ENCODE measurements around the gene ERG. TPM values are rescaled to one million over a fixed set of nuclear protein-coding genes. Genes with fewer than 3 reads are reported as not detected.

ERG gene
- polyA plus RNA-seq, 1 experiment: not detected

- CTCF ChIA-PET: interaction anchor here (0.7 to 9.4 kb wide), 38 partner anchors 8 to 677 kb away, joined by 3 to 353 read pairs (median 5); partner anchors contain the start of gene KCNJ6
- Histone ChIP-seq H3K4me3 (ENCODE audit: low read depth, low read length) (no peak overlapping the region), H3K27ac (ENCODE audit: low read depth, low read length) (peak overlapping the region; percentile 57), H3K27me3 (ENCODE audit: control insufficient read depth, insufficient read depth, low read length) (no peaks in the 10 kb centered on the region), H3K9me3 (ENCODE audit: control insufficient read depth, insufficient read depth, low read length) (peaks cover 3% of the 10 kb centered on the region; the same call in 1 of the 2 replicates)
- DNase-seq (ENCODE audit: low read depth, low spot score): no peak
- POLR2A ChIA-PET: interaction anchor here (1.4 kb wide), 1 partner anchor 74 kb away, joined by 4 read pairs; no protein-coding TSS in a partner anchor
- TF ChIP-seq, protein P1, sequence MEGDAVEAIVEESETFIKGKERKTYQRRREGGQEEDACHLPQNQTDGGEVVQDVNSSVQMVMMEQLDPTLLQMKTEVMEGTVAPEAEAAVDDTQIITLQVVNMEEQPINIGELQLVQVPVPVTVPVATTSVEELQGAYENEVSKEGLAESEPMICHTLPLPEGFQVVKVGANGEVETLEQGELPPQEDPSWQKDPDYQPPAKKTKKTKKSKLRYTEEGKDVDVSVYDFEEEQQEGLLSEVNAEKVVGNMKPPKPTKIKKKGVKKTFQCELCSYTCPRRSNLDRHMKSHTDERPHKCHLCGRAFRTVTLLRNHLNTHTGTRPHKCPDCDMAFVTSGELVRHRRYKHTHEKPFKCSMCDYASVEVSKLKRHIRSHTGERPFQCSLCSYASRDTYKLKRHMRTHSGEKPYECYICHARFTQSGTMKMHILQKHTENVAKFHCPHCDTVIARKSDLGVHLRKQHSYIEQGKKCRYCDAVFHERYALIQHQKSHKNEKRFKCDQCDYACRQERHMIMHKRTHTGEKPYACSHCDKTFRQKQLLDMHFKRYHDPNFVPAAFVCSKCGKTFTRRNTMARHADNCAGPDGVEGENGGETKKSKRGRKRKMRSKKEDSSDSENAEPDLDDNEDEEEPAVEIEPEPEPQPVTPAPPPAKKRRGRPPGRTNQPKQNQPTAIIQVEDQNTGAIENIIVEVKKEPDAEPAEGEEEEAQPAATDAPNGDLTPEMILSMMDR (IDR thresholded peaks at IDR 0.05; ENCODE audit: low read depth, low read length): no peak
Observed at GRCh38 chr21:38351176-38351959, 146.9 kb downstream of the ERG start.

DNA sequence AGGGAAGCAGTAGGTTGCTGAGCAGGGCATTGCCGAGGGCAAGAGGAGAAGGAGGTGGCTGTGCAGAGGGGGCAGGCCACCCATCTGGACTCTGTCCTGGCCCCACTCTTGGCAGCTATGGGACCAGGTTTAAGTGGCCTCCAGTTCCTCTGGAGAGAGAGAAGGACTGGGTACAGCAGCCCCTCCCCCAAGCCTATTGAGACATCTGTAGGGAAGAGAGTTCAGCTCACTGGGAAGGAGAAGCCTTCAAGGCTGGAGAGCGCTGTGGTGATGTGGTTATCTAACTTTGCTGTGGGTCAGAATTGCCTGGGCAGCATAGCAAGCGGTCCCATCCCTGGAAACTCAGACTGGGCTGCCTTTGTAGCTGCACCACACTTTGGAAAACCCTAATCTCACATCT is 147.6 kb downstream of the ERG start:
- Histone ChIP-seq H3K4me3 (ENCODE audit: low read depth, low read length) (no peak overlapping the region), H3K27me3 (ENCODE audit: control insufficient read depth, insufficient read depth, low read length) (no peaks in the 10 kb centered on the region), H3K27ac (ENCODE audit: low read depth, low read length) (no peak overlapping the region), H3K9me3 (ENCODE audit: control insufficient read depth, insufficient read depth, low read length) (peaks cover 3% of the 10 kb centered on the region; the same call in 1 of the 2 replicates)
- CTCF ChIA-PET: interaction anchor here (1.4 to 9.4 kb wide), 8 partner anchors 45 to 650 kb away, joined by 5 to 353 read pairs (median 23); no protein-coding TSS in a partner anchor
- no peak for DNase-seq (ENCODE audit: low read depth, low spot score)
- POLR2A ChIA-PET: interaction anchor here (1.4 kb wide), 1 partner anchor 73 kb away, joined by 4 read pairs; no protein-coding TSS in a partner anchor
- TF ChIP-seq, protein P1 (IDR thresholded peaks at IDR 0.05; ENCODE audit: low read depth, low read length): no peak

- Histone ChIP-seq H3K9me3 (ENCODE audit: control insufficient read depth, insufficient read depth, low read length) (peaks cover 3% of the 10 kb centered on the region; the same call in 1 of the 2 replicates), H3K27ac (ENCODE audit: low read depth, low read length) (no peak overlapping the region), H3K4me3 (ENCODE audit: low read depth, low read length) (no peak overlapping the region), H3K27me3 (ENCODE audit: control insufficient read depth, insufficient read depth, low read length) (no peaks in the 10 kb centered on the region)
- ChIA-PET POLR2A (interaction anchor here (1.4 kb wide), 1 partner anchor 73 kb away, joined by 4 read pairs; no protein-coding TSS in a partner anchor), CTCF (interaction anchor here (3.3 to 9.4 kb wide), 5 partner anchors 44 to 191 kb away, joined by 13 to 353 read pairs (median 53); no protein-coding TSS in a partner anchor)
- TF ChIP-seq, protein P1 (IDR thresholded peaks at IDR 0.05; ENCODE audit: low read depth, low read length): no peak
- no peak for DNase-seq (ENCODE audit: low read depth, low spot score)
Observed at GRCh38 chr21:38349977-38350376, 148.3 kb downstream of the ERG start.

DNA sequence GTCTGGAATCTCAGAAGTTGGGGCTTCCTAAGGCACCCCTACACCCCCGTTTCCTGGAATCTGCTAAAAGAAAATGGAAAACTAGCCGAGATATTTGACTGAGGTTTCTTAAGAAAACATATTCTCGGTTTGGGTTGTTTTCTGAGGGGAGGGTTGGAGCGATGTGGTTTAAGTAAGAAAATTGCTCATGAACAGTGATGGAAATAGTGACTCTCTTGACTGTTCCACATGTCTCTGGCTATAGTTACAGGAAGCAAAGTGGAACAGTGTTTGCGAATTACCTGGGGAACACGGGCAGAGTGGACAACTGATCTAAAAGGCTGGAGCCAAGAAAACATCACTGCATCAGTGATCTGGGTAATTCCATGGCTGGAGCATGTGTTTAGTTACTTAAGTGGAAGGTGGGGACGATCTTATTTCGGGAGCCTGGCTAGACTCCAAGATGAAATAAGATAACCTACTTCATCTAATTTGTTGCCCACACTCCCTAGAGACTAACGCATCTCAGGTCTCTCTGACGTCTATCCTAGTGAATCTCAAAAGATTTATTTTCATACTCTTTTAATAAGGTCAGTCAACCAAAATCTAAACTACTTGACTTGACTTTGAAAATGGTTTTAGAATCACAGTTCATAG is 149.0 kb downstream of the ERG start:
- POLR2A ChIA-PET: no interaction called here
- CTCF ChIA-PET: interaction anchor here (1.5 to 9.4 kb wide), 3 partner anchors 130 to 190 kb away, joined by 6 to 353 read pairs (median 123); no protein-coding TSS in a partner anchor
- TF ChIP-seq, protein P1 (IDR thresholded peaks at IDR 0.05; ENCODE audit: low read depth, low read length): no peak
- no peaks in the 10 kb centered on the region for H3K27me3 ChIP-seq (ENCODE audit: control insufficient read depth, insufficient read depth, low read length)
- no peak overlapping the region for H3K4me3 ChIP-seq (ENCODE audit: low read depth, low read length)
- no peak for DNase-seq (ENCODE audit: low read depth, low spot score)
- no peak overlapping the region for H3K27ac ChIP-seq (ENCODE audit: low read depth, low read length)
- H3K9me3 ChIP-seq (ENCODE audit: control insufficient read depth, insufficient read depth, low read length): peaks cover 3% of the 10 kb centered on the region; the same call in 1 of the 2 replicates
